Neural cell (in vitro differentiated cells): ENCODE data around the gene ABHD17A. TPM values are rescaled to one million over a fixed set of nuclear protein-coding genes. Genes with fewer than 3 reads are reported as not detected.

ENCODE experiments used
- H2AFZ ChIP-seq: fragments of 200-600, 300-800 bp; sonication (generic), shearing (Covaris generic); 2 replicates; pipeline ENCODE4 v1.6.0; 2014; ENCODE audit warnings: low read depth, mild to moderate bottlenecking, antibody characterized with exemption, low read length, moderate library complexity
- H3F3A ChIP-seq: fragments of 200-600 bp; shearing (Covaris generic); 2 replicates; pipeline ENCODE4 v1.6.1; 2016; ENCODE audit warnings: mild to moderate bottlenecking, moderate library complexity, mixed read lengths, antibody characterized with exemption, low read length; ENCODE audit not compliant: insufficient read depth, poor library complexity, severe bottlenecking
- H3K27ac ChIP-seq: fragments of 200-600, 300-800 bp; sonication (generic), shearing (Covaris generic); 2 replicates; pipeline ENCODE4 v1.5.1; 2014; ENCODE audit warnings: mild to moderate bottlenecking, low read length, moderate library complexity
- H3K27me3 ChIP-seq: fragments of 300-800, 200-600 bp; sonication (generic), shearing (Covaris generic); 2 replicates; pipeline ENCODE4 v1.6.0; 2014; ENCODE audit warnings: mild to moderate bottlenecking, low read depth, low read length, moderate library complexity; ENCODE audit not compliant: insufficient read depth
- H3K36me3 ChIP-seq: fragments of 300-800, 200-600 bp; sonication (generic), shearing (Covaris generic); 2 replicates; pipeline ENCODE4 v1.5.1; 2014; ENCODE audit warnings: mild to moderate bottlenecking, antibody characterized with exemption, low read length, moderate library complexity; ENCODE audit not compliant: insufficient read depth
- H3K4me2 ChIP-seq: fragments of 300-800, 200-600 bp; sonication (generic), shearing (Covaris generic); 2 replicates; pipeline ENCODE4 v1.6.0; 2014; ENCODE audit warnings: mild to moderate bottlenecking, low read length
- H3K4me3 ChIP-seq: fragments of 300-800, 200-600 bp; sonication (generic), shearing (Covaris generic); 2 replicates; pipeline ENCODE4 v1.5.1; 2014; ENCODE audit warnings: mild to moderate bottlenecking, low read length, moderate library complexity
- H3K79me2 ChIP-seq: fragments of 200-600 bp; shearing (Covaris generic); replicated peaks from 2 replicates; pipeline ENCODE4 v1.6.0; 2014; ENCODE audit warnings: mild to moderate bottlenecking, low read length, moderate library complexity; ENCODE audit not compliant: insufficient read depth
- H3K9ac ChIP-seq: fragments of 300-800, 200-600 bp; sonication (generic), shearing (Covaris generic); 2 replicates; pipeline ENCODE4 v1.6.1; 2016; ENCODE audit warnings: mild to moderate bottlenecking, low read length, mixed read lengths
- H3K9me2 ChIP-seq: fragments of 200-600 bp; shearing (Covaris generic); 2 replicates; pipeline ENCODE4 v1.6.1; 2016; ENCODE audit warnings: mild to moderate bottlenecking, low read length, mixed read lengths; ENCODE audit not compliant: insufficient read depth
- H3K9me3 ChIP-seq: fragments of 200-600, 300-800 bp; sonication (generic), shearing (Covaris generic); 2 replicates; pipeline ENCODE4 v1.6.1; 2016; ENCODE audit warnings: mild to moderate bottlenecking, mixed run types, low read length, moderate library complexity, mixed read lengths
- H4K20me1 ChIP-seq: fragments of 200-600 bp; shearing (Covaris generic); 2 replicates; pipeline ENCODE4 v1.6.1; 2016; ENCODE audit warnings: mild to moderate bottlenecking, mixed run types; ENCODE audit not compliant: insufficient read depth
- CTCF ChIP-seq: fragments of 450-650 bp; IDR thresholded peaks from 2 replicates; pipeline ENCODE4 v1.5.1; 2014; ENCODE audit warnings: antibody characterized with exemption, mild to moderate bottlenecking, moderate library complexity; ENCODE audit not compliant: poor library complexity, severe bottlenecking
- EP300 ChIP-seq: fragments of 450-650 bp; conservative IDR thresholded peaks from 2 replicates; pipeline ENCODE4 v1.6.1; 2014; ENCODE audit warnings: antibody characterized with exemption, mild to moderate bottlenecking, moderate library complexity; ENCODE audit not compliant: poor library complexity, severe bottlenecking
- EZH2 ChIP-seq: fragments of 200-600, 300-800 bp; shearing (Covaris generic), sonication (generic); IDR thresholded peaks from 2 replicates; pipeline ENCODE4 v1.6.1; 2014; ENCODE audit warnings: antibody characterized with exemption, low read length, borderline replicate concordance, mild to moderate bottlenecking; ENCODE audit not compliant: insufficient read depth, poor library complexity, severe bottlenecking
- MXI1 ChIP-seq: fragments of 450-650 bp; conservative IDR thresholded peaks from 2 replicates; pipeline ENCODE4 v1.6.1; 2014; ENCODE audit warnings: antibody characterized with exemption, mild to moderate bottlenecking; ENCODE audit not compliant: poor library complexity, severe bottlenecking
- POLR2AphosphoS5 ChIP-seq: IDR thresholded peaks from 2 replicates; pipeline ENCODE4 v1.6.1; 2012
- RAD21 ChIP-seq: fragments of 450-650 bp; conservative IDR thresholded peaks from 2 replicates; pipeline ENCODE4 v1.6.1; 2014; ENCODE audit warnings: antibody characterized with exemption, mild to moderate bottlenecking, moderate library complexity
- REST ChIP-seq: IDR thresholded peaks from 2 replicates; pipeline ENCODE4 v1.6.1; 2012; ENCODE audit warnings: borderline replicate concordance
- SMC3 ChIP-seq: fragments of 450-650 bp; conservative IDR thresholded peaks from 2 replicates; pipeline ENCODE4 v1.6.1; 2014; ENCODE audit warnings: antibody characterized with exemption, mild to moderate bottlenecking, moderate library complexity; ENCODE audit not compliant: poor library complexity
- TAF1 ChIP-seq: IDR thresholded peaks from 2 replicates; pipeline ENCODE4 v1.6.1; 2012; ENCODE audit warnings: low read depth
- polyA plus RNA-seq: library from polyadenylated mRNA; depleted of rRNA; stranded (reverse); fragments of >200 nt; gene quantifications from 2 replicates; pipeline ENCODE4 v1.2.3, GENCODE V29; 2014

ABHD17A gene
- polyA plus RNA-seq, 1 donor from 2014 or later, result 116 TPM

GRCh38 chr19:1931445-1931844, 46.1 kb upstream of the ABHD17A start:
- Histone ChIP-seq H3K9me3 (no peaks in the 10 kb centered on the region), H3K9me2 (no peaks in the 10 kb centered on the region), H3K27me3 (no peaks in the 10 kb centered on the region), H3K9ac (no peak overlapping the region), H3F3A (no peaks in the 10 kb centered on the region), H4K20me1 (no peaks in the 10 kb centered on the region), H2AFZ (no peak overlapping the region), H3K27ac (no peak overlapping the region), H3K4me2 (no peak overlapping the region), H3K4me3 (no peak overlapping the region), H3K79me2 (no peaks in the 10 kb centered on the region), H3K36me3 (no peaks in the 10 kb centered on the region)
- TF ChIP-seq RAD21 (no peak), SMC3 (no peak), EP300 (no peak), REST (no peak), MXI1 (no peak), TAF1 (no peak), CTCF (no peak), POLR2AphosphoS5 (no peak), EZH2 (no peak)

GRCh38 chr19:1929021-1929742, 43.9 kb upstream of the ABHD17A start:
- Histone ChIP-seq H3K79me2 (no peaks in the 10 kb centered on the region), H2AFZ (no peak overlapping the region), H3F3A (no peaks in the 10 kb centered on the region), H3K9me2 (no peaks in the 10 kb centered on the region), H3K9ac (no peak overlapping the region), H3K4me2 (no peak overlapping the region), H3K36me3 (no peaks in the 10 kb centered on the region), H4K20me1 (no peaks in the 10 kb centered on the region), H3K4me3 (no peak overlapping the region), H3K27me3 (no peaks in the 10 kb centered on the region), H3K27ac (no peak overlapping the region), H3K9me3 (no peaks in the 10 kb centered on the region)
- TF ChIP-seq REST, result no peak
- TF ChIP-seq CTCF, result peak; percentile 80
- TF ChIP-seq RAD21, result peak; percentile 69
- TF ChIP-seq SMC3, result peak; percentile 72
